ENCODE measurements around the gene HTT.
"Not testable (repeated sequence)": the region's sequence is repeated elsewhere in the genome, so short reads cannot be mapped to it uniquely, and the experiment has no call there.

The HTT gene

DNA sequence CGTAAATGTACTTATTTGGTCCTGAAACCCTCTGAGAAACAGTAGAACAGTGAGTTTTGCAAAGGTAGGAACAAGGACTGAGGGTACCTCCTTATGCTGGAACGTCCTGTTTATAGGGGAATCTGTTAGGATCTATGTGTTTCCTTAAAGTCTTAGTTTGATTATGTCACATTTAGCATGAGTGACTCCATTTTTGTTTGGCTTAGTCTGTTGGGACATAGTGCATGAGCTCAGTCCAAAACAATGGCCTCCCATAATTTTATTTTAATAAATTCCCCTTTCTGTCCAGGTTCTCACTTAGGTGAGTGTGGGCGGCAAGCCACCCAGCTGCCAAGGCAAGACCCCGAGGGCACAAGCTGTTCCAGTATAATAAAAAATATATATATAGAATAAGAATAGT is 27.9 kb upstream of the HTT start:
- no peak for DNase-seq

- DNase-seq: peak; percentile 69
These were observed 26.8 kb upstream of the HTT start for GRCh38 chr4:3047464-3048286.

GRCh38 chr4:3051141-3051897 is 23.2 kb upstream of the HTT start:
- DNase-seq: not testable (repeated sequence)

GRCh38 chr4:3054169-3054759 is 20.2 kb upstream of the HTT start:
- DNase-seq: no peak

GRCh38 chr4:3059943-3060342 is 14.5 kb upstream of the HTT start:
- DNase-seq: no peak

DNA sequence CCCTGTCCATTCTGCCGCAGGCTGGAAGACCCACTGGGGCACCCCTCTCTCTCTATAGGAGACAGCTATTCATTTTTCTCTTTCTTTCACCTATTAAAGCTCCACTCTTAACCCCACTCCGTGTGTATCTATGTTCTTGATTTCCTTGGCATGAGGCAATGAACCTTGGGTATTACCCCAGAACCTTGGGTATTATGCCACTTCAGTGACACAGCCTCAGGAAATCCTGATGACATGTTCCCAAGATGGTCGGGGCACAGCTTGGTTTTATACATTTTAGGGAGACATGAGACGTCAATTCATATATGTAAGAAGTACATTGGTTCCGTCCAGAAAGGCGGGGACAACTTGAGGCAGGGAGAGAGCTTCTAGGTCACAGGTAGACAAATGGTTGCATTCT is 13.5 kb upstream of the HTT start:
- DNase-seq: no peak

- no peak for DNase-seq
These were observed 12.0 kb upstream of the HTT start for GRCh38 chr4:3062471-3062870.

DNA sequence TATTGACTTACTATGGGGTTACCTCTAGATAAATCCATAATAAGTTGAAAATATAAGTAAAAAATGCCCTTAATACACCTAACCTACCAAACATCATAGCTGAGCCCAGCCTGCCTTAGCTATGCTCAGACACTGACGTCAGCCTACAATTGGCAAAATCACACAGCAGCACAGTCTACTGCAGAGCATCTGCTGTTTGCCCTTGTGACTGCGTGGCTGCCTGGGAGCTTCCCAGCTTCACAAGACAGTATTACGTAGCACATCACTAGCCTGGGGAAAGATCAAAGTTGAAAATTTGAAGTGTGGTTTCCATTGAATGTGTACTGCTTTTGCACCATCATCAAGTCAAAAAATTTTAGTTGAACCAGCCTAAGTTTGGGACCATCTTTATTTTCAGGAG is 8.9 kb upstream of the HTT start:
- DNase-seq: no peak

- DNase-seq: no peak
These were observed 7.6 kb upstream of the HTT start for GRCh38 chr4:3066836-3067400.

DNA sequence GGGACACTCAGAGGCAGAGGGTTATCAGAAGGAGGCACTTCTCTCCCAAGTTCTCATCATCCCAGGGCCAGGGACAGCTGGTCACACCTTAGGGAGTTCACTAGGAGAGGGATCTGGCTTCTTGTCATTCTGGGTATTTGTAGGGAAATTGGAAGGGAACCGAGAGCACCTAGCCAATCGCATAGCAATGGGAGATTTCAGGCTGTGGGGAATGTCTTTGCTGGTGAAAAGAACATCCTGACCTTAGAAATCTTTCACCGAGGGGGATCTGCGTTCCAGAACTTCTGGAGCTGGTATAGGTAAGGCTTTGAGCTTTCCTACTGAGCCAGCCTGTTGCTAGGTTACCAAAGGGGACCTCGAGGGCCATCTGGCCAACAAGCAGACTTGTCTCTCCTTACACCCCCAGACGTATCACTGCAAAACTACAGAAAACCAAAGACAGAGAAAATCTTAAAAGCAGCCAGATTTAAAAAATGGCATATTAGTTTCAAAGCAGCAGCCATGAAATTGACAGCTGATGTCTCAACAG is 6.9 kb upstream of the HTT start:
- DNase-seq: no peak

DNA sequence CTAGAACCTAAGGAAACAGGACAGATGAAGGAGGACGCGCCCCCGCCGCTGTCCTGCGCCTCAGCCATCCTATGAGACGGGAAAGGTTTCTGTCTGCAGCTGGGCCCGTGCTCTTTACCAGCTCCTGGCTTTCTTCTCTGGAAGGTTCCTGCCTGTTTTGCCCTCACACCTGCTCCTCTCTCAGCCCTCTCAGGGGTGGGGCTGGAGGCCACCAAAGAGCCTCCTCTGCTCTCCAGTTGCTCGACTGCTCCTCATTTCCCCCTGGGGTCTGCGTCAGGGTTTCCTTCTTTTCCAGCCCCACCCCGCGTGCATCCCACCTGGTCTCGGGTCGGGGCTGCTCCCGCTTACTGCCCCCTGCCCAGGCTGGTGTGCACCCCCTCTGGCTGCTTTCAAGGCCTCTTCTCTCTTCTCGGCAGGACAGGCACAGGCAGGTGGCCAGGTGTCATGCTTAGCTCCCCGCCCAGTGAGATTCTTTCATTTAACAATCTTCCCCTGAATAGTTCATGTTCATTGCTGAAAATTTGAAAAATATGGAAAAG is 4.8 kb upstream of the HTT start:
- no peak for DNase-seq

GRCh38 chr4:3070709-3071500 is 3.6 kb upstream of the HTT start:
- DNase-seq: no peak

- peak; percentile 20 for DNase-seq
These were observed 2.7 kb upstream of the HTT start for GRCh38 chr4:3071811-3072210.

DNA sequence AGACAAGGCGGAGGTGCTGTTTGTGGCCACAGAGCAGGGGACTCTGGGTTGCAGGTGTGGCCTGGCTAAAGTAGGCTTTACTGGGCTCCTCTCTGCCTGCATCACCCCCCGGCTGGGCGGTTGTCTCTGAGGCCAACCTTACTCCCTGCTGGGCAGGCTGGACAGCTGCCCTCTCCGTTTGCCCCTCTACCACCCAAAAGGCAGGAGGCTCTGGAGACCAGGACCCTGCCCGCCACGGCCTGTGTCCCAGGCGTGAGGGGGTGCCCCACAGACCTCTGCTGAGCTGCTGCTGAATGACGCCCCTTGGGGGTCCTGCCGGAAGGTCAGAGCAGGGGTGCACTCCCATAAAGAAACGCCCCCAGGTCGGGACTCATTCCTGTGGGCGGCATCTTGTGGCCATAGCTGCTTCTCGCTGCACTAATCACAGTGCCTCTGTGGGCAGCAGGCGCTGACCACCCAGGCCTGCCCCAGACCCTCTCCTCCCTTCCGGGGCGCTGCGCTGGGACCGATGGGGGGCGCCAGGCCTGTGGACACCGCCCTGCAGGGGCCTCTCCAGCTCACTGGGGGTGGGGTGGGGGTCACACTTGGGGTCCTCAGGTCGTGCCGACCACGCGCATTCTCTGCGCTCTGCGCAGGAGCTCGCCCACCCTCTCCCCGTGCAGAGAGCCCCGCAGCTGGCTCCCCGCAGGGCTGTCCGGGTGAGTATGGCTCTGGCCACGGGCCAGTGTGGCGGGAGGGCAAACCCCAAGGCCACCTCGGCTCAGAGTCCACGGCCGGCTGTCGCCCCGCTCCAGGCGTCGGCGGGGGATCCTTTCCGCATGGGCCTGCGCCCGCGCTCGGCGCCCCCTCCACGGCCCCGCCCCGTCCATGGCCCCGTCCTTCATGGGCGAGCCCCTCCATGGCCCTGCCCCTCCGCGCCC is 1.1 kb upstream of the HTT start:
- DNase-seq: no peak

- DNase-seq: peak; percentile 85
These were observed 568 bp downstream of the HTT start for GRCh38 chr4:3074846-3075651.

DNA sequence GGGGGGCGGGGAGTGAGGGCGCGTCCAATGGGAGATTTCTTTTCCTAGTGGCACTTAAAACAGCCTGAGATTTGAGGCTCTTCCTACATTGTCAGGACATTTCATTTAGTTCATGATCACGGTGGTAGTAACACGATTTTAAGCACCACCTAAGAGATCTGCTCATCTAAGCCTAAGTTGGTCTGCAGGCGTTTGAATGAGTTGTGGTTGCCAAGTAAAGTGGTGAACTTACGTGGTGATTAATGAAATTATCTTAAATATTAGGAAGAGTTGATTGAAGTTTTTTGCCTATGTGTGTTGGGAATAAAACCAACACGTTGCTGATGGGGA is 1.1 kb downstream of the HTT start:
- DNase-seq: no peak

- no peak for DNase-seq
These were observed 3.3 kb downstream of the HTT start for GRCh38 chr4:3077796-3078195.

GRCh38 chr4:3079694-3080123 is 5.2 kb downstream of the HTT start:
- DNase-seq: no peak

DNA sequence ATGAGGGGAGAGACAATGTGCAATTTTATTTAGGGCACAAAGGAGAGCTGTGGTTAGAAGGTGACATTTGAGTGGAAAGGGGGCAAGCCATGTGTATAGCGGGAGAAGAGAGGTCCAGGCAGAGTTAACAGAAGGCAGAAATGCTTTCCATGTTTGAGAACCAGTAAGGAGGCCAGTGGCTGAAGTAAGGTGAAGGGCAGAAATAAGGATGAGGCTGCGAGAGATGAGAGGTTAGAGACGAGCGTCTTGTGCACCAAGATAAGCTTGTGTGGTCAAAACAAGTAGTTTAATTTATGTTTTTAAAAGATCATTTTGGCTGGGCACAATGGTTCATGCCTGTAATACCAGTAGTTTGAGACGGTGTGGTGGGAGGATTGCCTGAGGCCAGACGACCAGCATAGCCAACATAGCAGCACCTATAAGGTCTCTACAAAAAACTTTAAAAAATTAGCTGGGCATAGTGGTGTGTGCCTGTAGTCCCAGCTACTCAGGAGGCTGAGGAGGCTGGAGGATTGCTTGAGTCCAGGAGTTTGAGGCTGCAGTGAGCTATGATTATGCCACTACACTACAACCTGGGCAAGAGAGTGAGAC is 8.5 kb downstream of the HTT start:
- DNase-seq: no peak

GRCh38 chr4:3083732-3084131 is 9.3 kb downstream of the HTT start:
- DNase-seq: no peak

All from femur (tissue), 1 donor.